KMS-11 (cell line): ENCODE data around the gene TUBB2B.

Source experiments
- H2AFZ ChIP-seq: fragments of 200-600 bp; sonication (generic); 2 replicates; pipeline ENCODE4 v1.6.1; 2016; ENCODE audit warnings: antibody characterized with exemption, mixed run types, low read depth
- H3K27ac ChIP-seq: fragments of 200-600 bp; sonication (generic); 2 replicates; pipeline ENCODE4 v1.6.1; 2016; ENCODE audit warnings: mild to moderate bottlenecking, mixed run types
- H3K27me3 ChIP-seq: fragments of 200-600 bp; sonication (generic); 2 replicates; pipeline ENCODE4 v1.6.1; 2017; ENCODE audit warnings: mild to moderate bottlenecking, low read depth, mixed run types, moderate library complexity; ENCODE audit not compliant: insufficient read depth
- H3K36me3 ChIP-seq: fragments of 200-600 bp; sonication (generic); 2 replicates; pipeline ENCODE4 v1.6.1; 2017; ENCODE audit warnings: mild to moderate bottlenecking, mixed run types; ENCODE audit not compliant: insufficient read depth
- H3K4me1 ChIP-seq: fragments of 200-600 bp; sonication (generic); 2 replicates; pipeline ENCODE4 v1.6.1; 2016; ENCODE audit warnings: mild to moderate bottlenecking, low read depth, mixed run types; ENCODE audit not compliant: poor library complexity, severe bottlenecking
- H3K4me2 ChIP-seq: fragments of 200-600 bp; sonication (generic); 2 replicates; pipeline ENCODE4 v1.7.0; 2016; ENCODE audit warnings: mild to moderate bottlenecking, mixed run types
- H3K4me3 ChIP-seq: fragments of 200-600 bp; sonication (generic); IDR thresholded peaks from 2 replicates; pipeline ENCODE4 v1.6.1; 2017; ENCODE audit warnings: low read depth, low read length, mixed read lengths; ENCODE audit not compliant: insufficient read depth
- H3K79me2 ChIP-seq: fragments of 200-600 bp; sonication (generic); 2 replicates; pipeline ENCODE4 v1.6.1; 2016; ENCODE audit warnings: low read depth, mixed run types; ENCODE audit not compliant: insufficient read depth
- H3K9ac ChIP-seq: fragments of 200-600 bp; sonication (generic); 2 replicates; pipeline ENCODE4 v1.6.1; 2016; ENCODE audit warnings: mild to moderate bottlenecking, mixed run types
- H4K20me1 ChIP-seq: fragments of 200-600 bp; sonication (generic); 2 replicates; pipeline ENCODE4 v1.6.1; 2016; ENCODE audit warnings: mild to moderate bottlenecking, mixed run types; ENCODE audit not compliant: insufficient read depth
- CTCF ChIP-seq: fragments of 200-600 bp; sonication (generic); conservative IDR thresholded peaks from 2 replicates; pipeline ENCODE4 v1.6.1; 2017; ENCODE audit warnings: low read depth, mild to moderate bottlenecking, antibody characterized with exemption, low read length, moderate library complexity, mixed read lengths

TUBB2B gene

GRCh38 chr6:3204921-3205320 is 22.5 kb downstream of the TUBB2B start:
- Histone ChIP-seq H3K27ac (no peak overlapping the region), H3K27me3 (no peaks in the 10 kb centered on the region; the same call in 1 of the 2 replicates), H3K4me3 (no peak overlapping the region), H3K4me1 (no peaks in the 10 kb centered on the region), H3K79me2 (no peaks in the 10 kb centered on the region), H3K36me3 (no peaks in the 10 kb centered on the region), H4K20me1 (no peaks in the 10 kb centered on the region), H3K4me2 (no peak overlapping the region), H2AFZ (no peak overlapping the region), H3K9ac (no peak overlapping the region)
- TF ChIP-seq CTCF, result no peak

GRCh38 chr6:3202999-3203696 is 24.3 kb downstream of the TUBB2B start:
- Histone ChIP-seq H3K4me1 (no peaks in the 10 kb centered on the region), H3K9ac (no peak overlapping the region), H3K4me3 (no peak overlapping the region), H3K27me3 (no peaks in the 10 kb centered on the region), H4K20me1 (no peaks in the 10 kb centered on the region), H3K4me2 (no peak overlapping the region), H3K27ac (no peak overlapping the region), H3K79me2 (no peaks in the 10 kb centered on the region), H3K36me3 (no peaks in the 10 kb centered on the region), H2AFZ (no peak overlapping the region)
- no peak for TF ChIP-seq CTCF

- Histone ChIP-seq H3K36me3 (no peaks in the 10 kb centered on the region), H3K79me2 (no peaks in the 10 kb centered on the region)
These were observed 26.1 kb downstream of the TUBB2B start for GRCh38 chr6:3201388-3201787.

GRCh38 chr6:3200682-3201081 is 26.8 kb downstream of the TUBB2B start:
- H2AFZ ChIP-seq, result no peak overlapping the region
- TF ChIP-seq CTCF, result no peak
- H3K27ac ChIP-seq, result no peak overlapping the region
- no peak overlapping the region for H3K4me3 ChIP-seq
- no peaks in the 10 kb centered on the region for H3K79me2 ChIP-seq
- no peaks in the 10 kb centered on the region for H3K27me3 ChIP-seq
- H3K4me1 ChIP-seq, result no peaks in the 10 kb centered on the region
- no peak overlapping the region for H3K9ac ChIP-seq
- no peaks in the 10 kb centered on the region for H4K20me1 ChIP-seq
- no peak overlapping the region for H3K4me2 ChIP-seq
- H3K36me3 ChIP-seq, result no peaks in the 10 kb centered on the region

More at GRCh38 chr6:3201388-3201787, 26.1 kb downstream of the TUBB2B start:
- H3K4me3 ChIP-seq, result no peak overlapping the region
- no peaks in the 10 kb centered on the region for H3K4me1 ChIP-seq
- no peak overlapping the region for H2AFZ ChIP-seq
- no peak overlapping the region for H3K9ac ChIP-seq
- H4K20me1 ChIP-seq, result no peaks in the 10 kb centered on the region
- H3K27me3 ChIP-seq, result no peaks in the 10 kb centered on the region
- no peak overlapping the region for H3K4me2 ChIP-seq
- H3K27ac ChIP-seq, result no peak overlapping the region
- TF ChIP-seq CTCF, result no peak
